GM12892 (cell line): ENCODE measurements around the gene LPCAT3.

Experiments
- DNase-seq: peaks from one replicate; pipeline ENCODE4 v3.0.0; 2011; ENCODE audit not compliant: insufficient read length
- FAIRE-seq: peaks from 2 replicates; lab custom pipeline; 2011; peaks lifted over from hg19 to GRCh38; lab: Jason Lieb, UNC
- POLR2A ChIP-seq: IDR thresholded peaks from 2 replicates; pipeline ENCODE4 v1.6.1; 2011; ENCODE audit warnings: low read depth, low read length, control low read depth
- POLR2AphosphoS5 ChIP-seq: IDR thresholded peaks from 2 replicates; pipeline ENCODE4 v1.6.1; 2011; ENCODE audit warnings: low read depth, low read length, control low read depth
- TAF1 ChIP-seq: IDR thresholded peaks from 2 replicates; pipeline ENCODE4 v1.6.1; 2011; ENCODE audit warnings: low read depth, mild to moderate bottlenecking, control low read depth, low read length, borderline replicate concordance

Gene LPCAT3

DNA sequence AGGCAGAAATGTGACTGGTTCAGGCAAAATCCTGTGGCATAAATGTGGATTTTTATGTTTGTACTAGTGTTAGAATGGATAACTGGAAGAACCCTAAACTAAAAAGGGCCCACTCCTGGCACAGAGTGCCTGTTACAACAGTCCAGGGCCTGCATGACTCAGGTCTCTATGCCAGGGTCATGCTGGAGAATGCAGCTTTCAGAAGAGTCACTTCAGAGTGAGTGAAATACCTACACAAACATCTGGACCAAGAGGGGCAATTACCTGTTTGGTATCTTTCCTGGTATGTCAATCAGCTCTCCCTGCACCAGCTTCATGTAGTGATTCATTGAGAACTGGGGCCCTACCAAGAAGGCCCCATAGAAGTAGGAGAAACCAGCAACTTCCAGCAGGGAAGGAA, 37.5 kb downstream of the LPCAT3 start:
- TF ChIP-seq POLR2AphosphoS5 (no peak), POLR2A (no peak), TAF1 (no peak)
- FAIRE-seq: no peak
- no peak for DNase-seq

DNA sequence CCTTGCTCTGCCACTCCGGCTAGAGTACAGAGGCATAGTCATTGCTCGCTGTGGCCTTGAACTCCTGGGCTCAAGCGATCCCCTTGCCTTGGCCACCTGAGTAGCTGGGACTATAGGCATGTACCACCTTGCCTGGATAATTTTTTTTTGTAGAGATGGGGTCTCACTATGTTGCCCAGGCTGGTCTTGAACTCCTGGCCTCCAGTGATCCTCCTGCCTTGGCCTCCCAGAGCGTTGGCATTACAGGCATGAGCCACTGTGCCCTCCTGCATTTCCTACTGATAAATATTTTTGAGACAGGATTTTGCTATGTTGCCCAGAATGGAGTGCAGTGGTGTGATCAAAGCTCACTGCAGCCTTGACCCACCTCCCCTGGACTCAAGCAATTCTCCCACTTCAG, 38.2 kb downstream of the LPCAT3 start:
- FAIRE-seq (no peak), DNase-seq (no peak)
- TF ChIP-seq POLR2AphosphoS5 (no peak), POLR2A (no peak), TAF1 (no peak)

DNA sequence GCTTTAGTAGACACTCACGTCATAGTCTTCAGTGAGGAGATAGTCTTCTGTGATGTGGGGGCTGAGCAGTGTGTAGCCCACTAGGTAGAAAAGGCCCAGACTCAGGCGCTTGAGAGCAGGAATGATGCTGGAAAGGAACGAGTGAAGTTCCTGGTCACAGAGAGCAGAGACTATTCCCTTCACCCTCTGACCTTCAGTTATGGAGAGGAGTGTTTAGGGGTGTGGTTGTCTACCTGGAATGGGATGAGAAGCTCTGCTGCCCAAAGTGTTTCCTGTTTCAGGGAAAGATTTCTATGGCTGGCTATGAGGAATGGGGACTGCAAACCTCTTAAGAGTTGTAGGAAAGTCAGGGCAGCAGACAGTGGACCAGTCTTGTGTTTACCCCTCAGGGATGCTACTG, 38.8 kb downstream of the LPCAT3 start:
- DNase-seq (no peak), FAIRE-seq (no peak)
- TF ChIP-seq POLR2A: peak; percentile 44
- no peak for TF ChIP-seq TAF1

DNA sequence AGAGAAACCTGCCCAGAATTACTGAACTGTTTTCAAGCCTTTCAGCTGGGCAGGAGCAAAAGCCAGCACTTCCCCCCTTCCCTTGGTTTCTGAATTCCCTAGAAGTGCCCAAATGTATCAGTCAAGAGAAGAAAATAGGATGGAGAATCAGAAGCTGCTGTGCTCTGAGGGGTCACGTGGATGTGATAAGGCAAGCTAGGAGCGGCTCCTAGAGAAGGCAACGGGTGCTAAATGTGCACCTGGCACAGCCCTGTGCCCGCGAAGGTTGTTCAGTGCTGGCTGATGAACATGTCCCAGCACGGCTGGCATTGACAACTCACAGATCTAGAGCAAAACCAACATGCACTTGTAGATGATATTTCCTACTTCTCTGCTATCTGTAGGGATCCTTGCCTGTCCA, 39.3 kb downstream of the LPCAT3 start:
- no peak for TF ChIP-seq TAF1
- TF ChIP-seq POLR2A: peak; percentile 49
- peak; percentile 11; the same call in 1 of the 2 replicates for TF ChIP-seq POLR2AphosphoS5
- DNase-seq (no peak), FAIRE-seq (no peak)

DNA sequence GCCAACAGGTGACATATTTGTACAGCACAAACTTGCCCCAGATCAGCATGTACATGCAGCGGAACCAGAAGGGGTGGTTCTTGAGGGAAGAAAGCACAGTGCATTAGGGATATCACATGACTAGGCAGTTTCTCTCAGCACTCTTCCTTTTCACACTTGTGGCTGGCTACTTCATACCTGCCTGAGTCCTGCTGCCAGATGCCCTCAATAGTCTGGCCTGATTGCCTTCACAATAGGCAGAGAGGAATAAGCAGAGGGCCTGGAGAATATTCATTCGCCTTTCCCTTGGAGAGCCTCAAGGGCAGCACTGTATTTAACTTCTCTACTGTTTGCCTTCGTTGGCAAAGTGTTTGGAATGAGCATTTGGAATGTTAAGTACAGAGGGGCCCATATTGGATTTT, 39.7 kb downstream of the LPCAT3 start:
- DNase-seq: no peak
- TF ChIP-seq POLR2A: no peak
- TF ChIP-seq TAF1: no peak
- peak; percentile 17; the same call in 1 of the 2 replicates for TF ChIP-seq POLR2AphosphoS5
- FAIRE-seq: no peak

DNA sequence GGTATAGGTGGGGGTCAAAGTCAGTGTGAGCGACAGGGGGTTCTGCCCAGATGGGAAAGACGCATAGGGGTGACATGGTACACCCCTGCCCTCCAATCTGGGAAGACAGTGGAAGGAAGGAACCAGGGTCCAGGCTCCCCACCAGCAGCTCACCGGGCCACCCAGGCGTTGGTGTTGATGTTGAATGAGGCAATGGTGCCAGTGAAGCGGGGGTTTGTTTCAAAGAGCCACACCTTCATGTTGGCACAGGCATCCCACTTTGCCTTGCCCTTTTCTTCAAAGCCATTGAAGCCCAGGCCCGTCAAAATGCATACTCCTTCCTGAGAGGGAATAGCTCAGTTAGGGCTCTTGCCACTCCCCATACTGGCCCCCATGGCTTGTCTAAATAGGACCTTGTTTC, 40.1 kb downstream of the LPCAT3 start:
- DNase-seq (no peak), FAIRE-seq (no peak)
- TF ChIP-seq POLR2AphosphoS5 (peak; percentile 69; the same call in 1 of the 2 replicates), POLR2A (no peak), TAF1 (no peak)

DNA sequence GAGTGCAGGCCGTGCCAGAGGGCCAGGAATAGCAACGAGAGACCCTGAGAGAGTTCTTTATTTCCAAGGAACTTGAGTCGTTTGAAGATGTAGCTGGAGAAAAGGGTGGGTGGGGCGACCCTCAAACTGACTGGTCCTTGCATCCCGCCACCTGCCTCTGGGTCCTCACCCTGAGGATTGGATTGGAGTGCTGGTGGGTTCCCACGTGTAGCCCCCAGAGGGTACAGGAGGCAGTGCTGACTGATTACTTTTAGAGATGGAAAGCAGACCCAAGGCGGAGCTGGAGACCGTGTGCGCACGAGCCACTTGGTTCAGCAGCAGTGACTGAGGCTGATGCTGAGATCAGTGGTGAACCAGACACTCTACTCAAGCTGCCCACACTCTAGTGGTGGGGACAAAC, 40.6 kb downstream of the LPCAT3 start:
- TF ChIP-seq TAF1 (no peak), POLR2AphosphoS5 (no peak), POLR2A (no peak)
- DNase-seq (no peak), FAIRE-seq (no peak)

DNA sequence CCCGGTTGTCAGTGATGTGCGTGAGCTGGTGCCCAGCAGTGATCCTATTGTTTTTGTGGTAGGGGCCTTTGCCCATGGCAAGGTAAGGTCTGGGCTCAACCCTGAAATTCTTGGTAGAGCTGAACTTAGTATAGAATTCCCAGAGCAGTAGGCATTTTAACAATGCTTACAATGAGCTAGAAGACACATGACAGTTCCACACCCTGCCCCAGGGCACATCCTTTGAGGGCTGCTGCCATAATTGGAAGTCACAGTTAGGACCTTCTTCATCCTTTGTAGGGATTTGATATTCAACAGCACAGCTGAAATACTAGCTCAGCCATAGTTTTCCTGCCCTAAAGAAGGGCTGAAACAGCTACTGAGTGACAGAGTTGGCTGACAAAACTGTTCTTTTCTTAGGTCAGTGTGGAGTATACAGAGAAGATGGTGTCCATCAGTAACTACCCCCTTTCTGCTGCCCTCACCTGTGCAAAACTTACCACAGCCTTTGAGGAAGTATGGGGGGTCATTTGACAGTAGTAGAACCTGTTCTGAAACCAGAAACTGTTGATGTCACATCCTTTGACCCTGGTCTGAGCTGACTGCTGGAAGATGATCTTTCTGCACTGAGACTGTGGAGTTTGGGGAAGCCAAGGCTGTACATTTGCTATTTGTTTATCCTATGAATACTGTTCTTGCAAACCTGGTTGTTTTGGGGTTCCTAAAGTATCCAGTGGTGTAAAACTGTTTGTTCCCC, 42.8 kb downstream of the LPCAT3 start:
- no peak for FAIRE-seq
- TF ChIP-seq POLR2A (no peak), POLR2AphosphoS5 (0 out of 2 replicates have a peak, but pooled peaks have one; percentile 42), TAF1 (no peak)
- no peak for DNase-seq

DNA sequence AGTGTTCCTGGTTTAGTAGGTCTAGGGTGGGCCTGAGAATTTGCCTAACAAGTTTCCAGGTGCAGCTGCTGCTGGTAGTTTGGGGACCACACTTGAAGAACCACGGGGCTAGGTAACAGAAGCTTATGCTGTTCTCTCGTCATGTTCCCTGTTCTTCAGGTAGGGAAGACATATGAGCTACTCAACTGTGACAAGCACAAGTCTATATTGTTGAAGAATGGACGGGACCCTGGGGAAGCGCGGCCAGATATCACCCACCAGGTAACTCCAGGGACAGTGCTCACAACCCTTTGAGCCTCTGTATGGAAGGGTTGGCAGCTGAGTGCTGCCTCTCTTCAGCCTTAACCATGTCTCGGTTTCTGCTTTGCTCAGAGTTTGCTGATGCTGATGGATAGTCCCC, 44.1 kb downstream of the LPCAT3 start:
- DNase-seq: no peak
- FAIRE-seq: no peak
- TF ChIP-seq POLR2A (peak; percentile 38), TAF1 (no peak), POLR2AphosphoS5 (0 out of 2 replicates have a peak, but pooled peaks have one; percentile 27)

DNA sequence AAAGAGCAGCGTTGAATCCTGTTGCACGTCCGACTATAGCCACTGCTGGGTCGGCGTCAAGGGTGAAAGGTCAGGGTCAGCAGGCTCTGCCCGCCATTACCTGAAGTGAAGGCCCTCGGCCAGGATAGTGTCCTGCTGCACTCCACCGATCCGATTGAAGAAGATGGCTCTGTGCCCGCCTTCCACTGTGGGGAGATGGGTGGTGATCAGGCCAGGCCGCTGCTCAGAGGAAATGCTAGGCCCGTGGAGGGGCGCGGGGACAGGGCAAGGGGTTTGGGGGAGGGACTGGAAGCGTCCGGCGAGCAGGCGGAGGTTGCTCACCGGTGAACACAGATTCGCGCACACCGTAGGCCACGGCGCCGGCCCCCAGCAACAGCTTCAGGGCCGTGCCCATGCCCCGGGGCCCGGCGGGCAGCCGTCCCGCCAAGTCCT, 48.2 kb downstream of the LPCAT3 start:
- peak; percentile 14 for FAIRE-seq
- DNase-seq: no peak
- no peak for TF ChIP-seq POLR2AphosphoS5
- no peak for TF ChIP-seq TAF1
- no peak for TF ChIP-seq POLR2A

DNA sequence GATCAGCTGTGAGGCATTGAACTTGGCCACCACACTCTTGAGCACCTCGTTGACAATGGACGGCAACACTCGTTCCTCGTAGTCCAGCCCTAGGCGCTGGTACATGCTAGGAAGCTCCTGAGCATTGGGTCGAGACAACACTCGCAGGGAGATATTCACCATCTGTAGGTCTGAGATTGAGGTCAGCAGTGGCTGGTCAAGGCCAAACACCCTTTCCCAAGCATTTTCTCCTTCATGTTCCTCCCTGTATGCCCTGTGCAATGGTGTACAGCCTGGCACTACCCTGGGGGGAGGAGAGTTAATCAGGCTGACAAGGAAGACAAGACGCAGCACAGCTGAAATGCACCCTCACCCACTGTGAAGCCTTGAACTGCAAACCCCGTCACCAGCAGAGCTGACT, 49.9 kb downstream of the LPCAT3 start:
- FAIRE-seq: no peak
- TF ChIP-seq POLR2A: no peak
- TF ChIP-seq POLR2AphosphoS5: no peak
- no peak for TF ChIP-seq TAF1

DNA sequence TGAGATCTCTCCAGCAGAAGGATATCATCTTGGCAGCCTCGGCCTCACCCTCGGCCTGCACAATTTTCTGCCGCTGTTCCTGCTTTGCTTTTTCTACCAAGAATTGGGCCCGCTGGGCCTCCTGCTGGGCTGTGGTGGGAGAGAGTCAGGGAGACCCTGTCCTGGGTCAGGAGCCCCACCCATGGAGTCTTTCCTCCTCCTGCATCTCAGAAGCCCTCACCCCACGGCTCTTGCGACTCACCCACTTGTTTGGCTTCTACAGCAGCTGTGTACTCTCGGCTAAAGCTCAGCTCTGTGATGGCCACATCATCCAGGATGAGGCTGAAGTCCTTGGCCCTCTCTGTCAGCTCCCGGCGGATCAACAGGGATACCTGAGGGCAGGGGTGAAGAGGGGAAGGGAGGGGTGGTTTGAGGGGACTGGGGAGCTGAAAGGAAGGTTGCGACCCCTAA, 50.6 kb downstream of the LPCAT3 start:
- DNase-seq (no peak), FAIRE-seq (no peak)
- TF ChIP-seq POLR2AphosphoS5: no peak
- TF ChIP-seq TAF1: no peak
- no peak for TF ChIP-seq POLR2A

More for the DNA sequence above, 49.9 kb downstream of the LPCAT3 start:
- DNase-seq: no peak

DNA sequence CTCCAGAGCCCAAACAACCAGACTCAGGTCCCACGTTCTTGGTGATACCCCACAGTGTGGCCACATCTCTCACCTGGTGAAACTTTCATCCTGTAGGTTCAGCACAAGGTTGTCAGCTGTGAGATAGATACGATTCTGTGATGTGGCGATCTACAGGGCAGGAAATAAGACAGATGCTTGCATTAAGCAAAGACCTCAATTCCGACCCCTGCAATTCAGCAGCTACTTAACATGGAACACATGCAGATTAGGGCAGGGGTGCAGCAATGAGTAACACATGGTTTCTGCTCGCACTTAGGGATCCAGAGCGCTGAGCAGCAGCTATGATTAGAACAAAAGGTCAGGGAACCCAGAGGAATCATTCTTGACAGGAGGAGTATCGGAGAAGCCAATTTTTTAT, 51.9 kb downstream of the LPCAT3 start:
- no peak for DNase-seq
- TF ChIP-seq TAF1 (no peak), POLR2A (no peak), POLR2AphosphoS5 (no peak)
- no peak for FAIRE-seq
